ENCODE measurements around the gene HCFC1R1.

- no peak for TF ChIP-seq CTCF (tag by site-specific recombination; IDR thresholded peaks at IDR 0.05)
- no peak for TF ChIP-seq ZNF792 (tag by site-specific recombination; IDR thresholded peaks at IDR 0.05)
- TF ChIP-seq OVOL3 (tag by site-specific recombination; IDR thresholded peaks at IDR 0.05), result no peak
- TF ChIP-seq, protein P1, sequence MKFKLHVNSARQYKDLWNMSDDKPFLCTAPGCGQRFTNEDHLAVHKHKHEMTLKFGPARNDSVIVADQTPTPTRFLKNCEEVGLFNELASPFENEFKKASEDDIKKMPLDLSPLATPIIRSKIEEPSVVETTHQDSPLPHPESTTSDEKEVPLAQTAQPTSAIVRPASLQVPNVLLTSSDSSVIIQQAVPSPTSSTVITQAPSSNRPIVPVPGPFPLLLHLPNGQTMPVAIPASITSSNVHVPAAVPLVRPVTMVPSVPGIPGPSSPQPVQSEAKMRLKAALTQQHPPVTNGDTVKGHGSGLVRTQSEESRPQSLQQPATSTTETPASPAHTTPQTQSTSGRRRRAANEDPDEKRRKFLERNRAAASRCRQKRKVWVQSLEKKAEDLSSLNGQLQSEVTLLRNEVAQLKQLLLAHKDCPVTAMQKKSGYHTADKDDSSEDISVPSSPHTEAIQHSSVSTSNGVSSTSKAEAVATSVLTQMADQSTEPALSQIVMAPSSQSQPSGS (tag by site-specific recombination; IDR thresholded peaks at IDR 0.05; ENCODE audit: low read depth), result no peak
- no peak for TF ChIP-seq ZNF140 (tag by site-specific recombination; IDR thresholded peaks at IDR 0.05)
- TF ChIP-seq ZNF146 (tag by site-specific recombination; IDR thresholded peaks at IDR 0.05), result no peak
Observed at GRCh38 chr16:2988590-2989099, 35.1 kb downstream of the HCFC1R1 start.

Measured in HEK293 (cell line).